Caco-2 (cell line): Measurements from ENCODE around the gene DNER. TPM values are rescaled to one million over a fixed set of nuclear protein-coding genes. Genes with fewer than 3 reads are reported as not detected.

Experiments
- BruUV-seq: library from RNA; stranded (reverse); fragments of 400-500 nt; replicated peaks from 2 replicates; lab custom pipeline; 2021; lab: Mats Ljungman, UMichigan
- CTCF ChIA-PET: fragments of 300-600 bp; sonication (Branson Sonifier 250); formaldehyde crosslinking; loops from one replicate; lab custom pipeline; 2022; ENCODE audit warnings: antibody characterized with exemption; lab: Charles Lee
- POLR2A ChIA-PET: fragments of 300-600 bp; sonication (Branson Sonifier 250); formaldehyde crosslinking; loops from one replicate; lab custom pipeline; 2022; ENCODE audit warnings: antibody characterized with exemption; lab: Charles Lee
- DNase-seq, 2 experiments: peaks; one replicate each; pipeline versions ENCODE4 v3.0.0 to v3.0.0-alpha.2; 2020 to 2022
- H3K27me3 ChIP-seq: replicated peaks from 2 replicates; pipeline ENCODE4 v1.6.0; 2011; ENCODE audit warnings: low read length; ENCODE audit not compliant: control insufficient read depth, insufficient read depth
- H3K36me3 ChIP-seq: 2 replicates; pipeline ENCODE4 v1.5.1; 2011; ENCODE audit warnings: low read length; ENCODE audit not compliant: control insufficient read depth, insufficient read depth
- H3K4me1 ChIP-seq: fragments of 250-450 bp; sonication (Bioruptor Pico); 2 replicates; pipeline ENCODE4 v1.5.1; 2020; ENCODE audit warnings: mild to moderate bottlenecking
- H3K4me3 ChIP-seq: 2 replicates; pipeline ENCODE4 v1.5.1; 2011; ENCODE audit warnings: low read depth, mild to moderate bottlenecking, control low read depth, low read length
- H3K9me3 ChIP-seq: fragments of 250-450 bp; sonication (Bioruptor Pico); 2 replicates; pipeline ENCODE4 v1.5.1; 2020; ENCODE audit warnings: mild to moderate bottlenecking, moderate library complexity
- H3K27ac Mint-ChIP-seq: one replicate; pipeline ENCODE4 v1.8.0; 2022; ENCODE audit warnings: mixed read lengths; ENCODE audit not compliant: unreplicated experiment
- H3K27me3 Mint-ChIP-seq: one replicate; pipeline ENCODE4 v1.8.0; 2022; ENCODE audit warnings: mixed read lengths; ENCODE audit not compliant: insufficient read depth, unreplicated experiment
- H3K36me3 Mint-ChIP-seq: one replicate; pipeline ENCODE4 v1.8.0; 2022; ENCODE audit warnings: mild to moderate bottlenecking, mixed read lengths; ENCODE audit not compliant: insufficient read depth, unreplicated experiment
- H3K4me1 Mint-ChIP-seq: one replicate; pipeline ENCODE4 v1.8.0; 2022; ENCODE audit warnings: low read depth, mixed read lengths; ENCODE audit not compliant: unreplicated experiment
- H3K4me3 Mint-ChIP-seq: one replicate; pipeline ENCODE4 v1.8.0; 2022; ENCODE audit warnings: mild to moderate bottlenecking, moderate library complexity, mixed read lengths; ENCODE audit not compliant: unreplicated experiment
- H3K9me3 Mint-ChIP-seq: one replicate; pipeline ENCODE4 v1.8.0; 2022; ENCODE audit warnings: mixed read lengths; ENCODE audit not compliant: unreplicated experiment
- intact Hi-C: fragments of 100-400 bp; cut with micrococcal nuclease; formaldehyde crosslinking; loops from one replicate; pipeline ENCODE4 v1.10.0; 2022; ENCODE audit not compliant: unreplicated experiment
- total RNA-seq: library from RNA; stranded (reverse); gene quantifications from 2 replicates; pipeline ENCODE4 v1.2.3, GENCODE V29; 2022
- TF ChIP-seq, protein P1 (sequence below), 2 experiments: fragments of 200-600 bp in 1 of 2; IDR thresholded peaks; 1 replicate in 1 of 2; 2 replicates in 1 of 2; pipeline versions ENCODE4 v1.5.1 to v1.8.0; 2011 to 2022; ENCODE audit warnings: antibody characterized with exemption in 1 of 2, control low read depth in 1 of 2, inconsistent platforms in 1 of 2, low read depth in 1 of 2, low read length in 1 of 2, mild to moderate bottlenecking in 1 of 2, moderate library complexity in 1 of 2; ENCODE audit not compliant: insufficient read depth in 1 of 2, severe bottlenecking in 1 of 2, unreplicated experiment in 1 of 2

DNER gene
- total RNA-seq, 1 experiment from 2014 or later = not detected

DNA sequence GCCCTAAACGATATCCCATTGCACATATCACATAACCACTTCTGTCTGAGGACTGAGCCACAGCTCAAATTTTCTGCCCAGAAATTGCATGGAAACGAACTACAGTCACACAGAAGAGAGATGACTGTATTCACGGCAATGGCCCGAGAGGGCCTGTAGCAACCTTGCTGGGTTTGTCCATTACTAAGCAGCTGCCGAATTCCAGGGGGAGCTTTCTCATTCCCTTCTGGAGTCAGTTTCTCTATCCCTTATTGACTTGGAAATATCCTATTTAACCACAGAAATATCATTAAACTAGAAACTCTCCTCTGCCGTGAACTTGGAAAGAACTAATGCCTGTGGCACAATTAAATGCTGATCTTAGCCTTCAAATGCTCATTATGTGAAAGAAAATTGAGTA lies 183.9 kb downstream of the DNER start:
- intact Hi-C loops = no loop called here

DNA sequence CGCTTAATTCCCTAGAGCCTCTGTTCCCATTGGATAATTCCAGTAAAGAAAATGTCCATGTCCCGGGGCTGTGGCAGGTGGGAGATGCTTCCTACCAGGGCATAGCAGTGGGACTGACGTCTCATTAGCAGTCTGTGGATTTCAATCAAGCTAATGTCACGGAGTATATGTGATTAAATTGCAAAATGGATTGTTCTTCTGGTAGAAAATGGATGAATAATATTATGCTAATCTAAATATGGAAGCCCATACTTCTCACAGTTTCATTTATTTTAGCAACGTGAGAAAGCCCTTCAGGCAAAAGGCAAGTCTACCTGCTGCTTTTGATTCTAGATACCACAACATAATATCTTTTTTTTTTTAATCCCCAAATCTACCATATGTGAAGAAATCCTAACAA lies 185.5 kb downstream of the DNER start:
- no TSS peak for BruUV-seq
- TF ChIP-seq, protein P1, sequence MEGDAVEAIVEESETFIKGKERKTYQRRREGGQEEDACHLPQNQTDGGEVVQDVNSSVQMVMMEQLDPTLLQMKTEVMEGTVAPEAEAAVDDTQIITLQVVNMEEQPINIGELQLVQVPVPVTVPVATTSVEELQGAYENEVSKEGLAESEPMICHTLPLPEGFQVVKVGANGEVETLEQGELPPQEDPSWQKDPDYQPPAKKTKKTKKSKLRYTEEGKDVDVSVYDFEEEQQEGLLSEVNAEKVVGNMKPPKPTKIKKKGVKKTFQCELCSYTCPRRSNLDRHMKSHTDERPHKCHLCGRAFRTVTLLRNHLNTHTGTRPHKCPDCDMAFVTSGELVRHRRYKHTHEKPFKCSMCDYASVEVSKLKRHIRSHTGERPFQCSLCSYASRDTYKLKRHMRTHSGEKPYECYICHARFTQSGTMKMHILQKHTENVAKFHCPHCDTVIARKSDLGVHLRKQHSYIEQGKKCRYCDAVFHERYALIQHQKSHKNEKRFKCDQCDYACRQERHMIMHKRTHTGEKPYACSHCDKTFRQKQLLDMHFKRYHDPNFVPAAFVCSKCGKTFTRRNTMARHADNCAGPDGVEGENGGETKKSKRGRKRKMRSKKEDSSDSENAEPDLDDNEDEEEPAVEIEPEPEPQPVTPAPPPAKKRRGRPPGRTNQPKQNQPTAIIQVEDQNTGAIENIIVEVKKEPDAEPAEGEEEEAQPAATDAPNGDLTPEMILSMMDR (IDR thresholded peaks at IDR 0.05; ENCODE audit: insufficient read depth in 1 of 2, low read depth in 1 of 2, low read length in 1 of 2, severe bottlenecking in 1 of 2, unreplicated experiment in 1 of 2) = no peak
- ChIA-PET POLR2A (no interaction called here), CTCF (no interaction called here)
- Mint-ChIP-seq H3K36me3 (no peaks in the 10 kb centered on the region), H3K4me3 (no peak overlapping the region), H3K9me3 (no peaks in the 10 kb centered on the region), H3K27ac (no peak overlapping the region), H3K27me3 (peaks cover 6% of the 10 kb centered on the region), H3K4me1 (no peaks in the 10 kb centered on the region)
- Histone ChIP-seq H3K4me3 (no peak overlapping the region), H3K4me1 (no peaks in the 10 kb centered on the region), H3K9me3 (no peaks in the 10 kb centered on the region), H3K27me3 (no peaks in the 10 kb centered on the region), H3K36me3 (no peaks in the 10 kb centered on the region)
- no peak for DNase-seq
- intact Hi-C loops = no loop called here

More for the DNA sequence above, 183.9 kb downstream of the DNER start:
- Mint-ChIP-seq H3K27me3 (peaks cover 6% of the 10 kb centered on the region), H3K4me1 (no peaks in the 10 kb centered on the region), H3K27ac (no peak overlapping the region), H3K9me3 (no peaks in the 10 kb centered on the region), H3K4me3 (no peak overlapping the region), H3K36me3 (no peaks in the 10 kb centered on the region)
- TF ChIP-seq, protein P1 (IDR thresholded peaks at IDR 0.05; ENCODE audit: insufficient read depth in 1 of 2, low read depth in 1 of 2, low read length in 1 of 2, severe bottlenecking in 1 of 2, unreplicated experiment in 1 of 2) = no peak
- no peaks in the 10 kb centered on the region for H3K36me3 ChIP-seq
- H3K4me1 ChIP-seq = no peaks in the 10 kb centered on the region
- no TSS peak for BruUV-seq
- no peak overlapping the region for H3K4me3 ChIP-seq
- no peak for DNase-seq
- H3K9me3 ChIP-seq = no peaks in the 10 kb centered on the region
- no peaks in the 10 kb centered on the region for H3K27me3 ChIP-seq
- ChIA-PET CTCF (no interaction called here), POLR2A (no interaction called here)

DNA sequence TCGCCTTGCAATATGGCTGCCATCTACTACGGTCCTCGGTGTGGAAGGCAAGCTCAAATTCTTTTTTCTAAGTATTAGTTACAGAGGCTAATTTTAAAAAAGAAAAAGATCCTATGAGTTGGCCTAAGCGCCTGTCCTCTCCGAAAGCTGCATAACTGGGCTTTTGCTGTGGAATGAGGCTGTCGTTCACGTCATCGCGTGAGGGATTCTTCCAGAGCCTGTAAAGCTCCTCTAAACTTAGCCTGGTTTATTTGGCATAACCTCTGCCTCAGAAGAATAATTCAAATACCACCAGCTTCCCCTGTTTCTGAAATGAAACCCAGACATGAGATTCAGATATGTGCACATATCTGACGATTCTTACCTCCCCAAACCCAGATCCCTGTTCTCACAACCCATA lies 187.4 kb downstream of the DNER start:
- H3K27ac Mint-ChIP-seq = no peak overlapping the region

More for the DNA sequence above, 187.4 kb downstream of the DNER start:
- Mint-ChIP-seq H3K4me3 (no peak overlapping the region), H3K27me3 (no peaks in the 10 kb centered on the region), H3K36me3 (no peaks in the 10 kb centered on the region), H3K4me1 (no peaks in the 10 kb centered on the region), H3K9me3 (no peaks in the 10 kb centered on the region)
- ChIA-PET POLR2A (no interaction called here), CTCF (no interaction called here)
- BruUV-seq = no TSS peak
- Histone ChIP-seq H3K9me3 (no peaks in the 10 kb centered on the region), H3K27me3 (no peaks in the 10 kb centered on the region), H3K4me3 (no peak overlapping the region), H3K36me3 (no peaks in the 10 kb centered on the region), H3K4me1 (no peaks in the 10 kb centered on the region)
- intact Hi-C loops = no loop called here
- TF ChIP-seq, protein P1 (IDR thresholded peaks at IDR 0.05; ENCODE audit: insufficient read depth in 1 of 2, low read depth in 1 of 2, low read length in 1 of 2, severe bottlenecking in 1 of 2, unreplicated experiment in 1 of 2) = no peak
- no peak for DNase-seq
